ENCODE data around the gene TEAD4. TPM values are rescaled to one million over a fixed set of nuclear protein-coding genes. Genes with fewer than 3 reads are reported as not detected.

TEAD4 gene
- total and polyA plus RNA-seq, 11 donors: 5.7 to 59.2 (median 16.1) TPM

DNA sequence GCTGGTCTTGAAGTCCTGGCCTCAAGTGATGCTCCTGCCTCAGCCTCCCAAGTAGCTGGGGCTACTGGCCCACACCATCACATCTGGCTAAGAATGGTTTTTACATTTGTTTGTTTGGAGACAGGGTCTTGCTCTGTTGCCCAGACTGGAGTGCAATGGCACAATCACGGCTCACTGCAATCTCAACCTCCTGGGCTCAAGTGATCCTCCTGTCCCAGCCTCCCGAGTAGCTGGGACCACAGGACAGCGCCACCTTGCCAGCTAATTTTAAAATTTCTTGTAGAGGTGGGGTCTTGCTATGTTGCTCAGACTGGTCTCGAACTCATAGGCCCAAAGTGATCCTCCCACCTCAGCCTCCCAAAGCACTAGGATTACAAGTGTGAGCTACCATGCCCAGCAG is 89.3 kb downstream of the TEAD4 start:
- WGBS, 4 donors: 94 to 100% (median 97%) methylated on average over 4 of the region's 4 CpGs
- Histone ChIP-seq H3K36me3 (no peaks in the 10 kb centered on the region), H3K27ac (peak overlapping the region in 6 of 12 donors; percentile 3 to 86 (median 60)), H3K4me3 (no peak overlapping the region), H3K27me3 (no peaks in the 10 kb centered on the region), H3K9me3 (no peaks in the 10 kb centered on the region), H3K4me1 (peaks cover 0 to 26% (median 6%) of the 10 kb centered on the region in 12 donors)
- TF ChIP-seq, protein P1, sequence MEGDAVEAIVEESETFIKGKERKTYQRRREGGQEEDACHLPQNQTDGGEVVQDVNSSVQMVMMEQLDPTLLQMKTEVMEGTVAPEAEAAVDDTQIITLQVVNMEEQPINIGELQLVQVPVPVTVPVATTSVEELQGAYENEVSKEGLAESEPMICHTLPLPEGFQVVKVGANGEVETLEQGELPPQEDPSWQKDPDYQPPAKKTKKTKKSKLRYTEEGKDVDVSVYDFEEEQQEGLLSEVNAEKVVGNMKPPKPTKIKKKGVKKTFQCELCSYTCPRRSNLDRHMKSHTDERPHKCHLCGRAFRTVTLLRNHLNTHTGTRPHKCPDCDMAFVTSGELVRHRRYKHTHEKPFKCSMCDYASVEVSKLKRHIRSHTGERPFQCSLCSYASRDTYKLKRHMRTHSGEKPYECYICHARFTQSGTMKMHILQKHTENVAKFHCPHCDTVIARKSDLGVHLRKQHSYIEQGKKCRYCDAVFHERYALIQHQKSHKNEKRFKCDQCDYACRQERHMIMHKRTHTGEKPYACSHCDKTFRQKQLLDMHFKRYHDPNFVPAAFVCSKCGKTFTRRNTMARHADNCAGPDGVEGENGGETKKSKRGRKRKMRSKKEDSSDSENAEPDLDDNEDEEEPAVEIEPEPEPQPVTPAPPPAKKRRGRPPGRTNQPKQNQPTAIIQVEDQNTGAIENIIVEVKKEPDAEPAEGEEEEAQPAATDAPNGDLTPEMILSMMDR (IDR thresholded peaks at IDR 0.05): no peak
- TF ChIP-seq POLR2A (IDR thresholded peaks at IDR 0.05): no peak
- ATAC-seq (no peak), DNase-seq (peak in 1 of 5 donors; percentile 17)
- intact Hi-C loops (cut with DNase I): no loop called here

DNA sequence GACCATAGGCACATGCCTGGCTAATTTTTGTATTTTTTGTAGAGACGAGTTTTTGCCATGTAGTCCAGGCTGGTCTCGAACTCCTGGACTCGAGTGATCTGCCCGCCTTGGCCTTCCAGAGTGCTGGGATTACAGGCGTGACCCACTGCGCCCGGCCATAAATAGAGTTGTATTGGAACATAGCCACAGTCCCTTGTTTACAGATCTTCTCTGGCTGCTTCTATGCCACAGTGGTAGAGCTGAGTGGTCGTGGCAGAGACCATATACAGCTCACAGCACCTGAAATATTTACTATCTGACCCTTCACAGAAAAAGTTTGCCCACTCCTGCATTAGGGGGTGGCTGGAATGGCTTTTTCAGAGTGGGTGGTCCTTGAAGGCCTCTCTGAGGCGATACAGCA is 90.0 kb downstream of the TEAD4 start:
- WGBS, 4 donors: 72 to 84% (median 83%) methylated on average over 9 of the region's 9 CpGs
- Histone ChIP-seq H3K36me3 (no peaks in the 10 kb centered on the region), H3K4me3 (no peak overlapping the region), H3K4me1 (peaks cover 0 to 26% (median 6%) of the 10 kb centered on the region in 12 donors), H3K27ac (no peak overlapping the region), H3K27me3 (no peaks in the 10 kb centered on the region), H3K9me3 (no peaks in the 10 kb centered on the region)
- DNase-seq (peak in 1 of 5 donors; percentile 14), ATAC-seq (no peak)
- intact Hi-C loops (cut with DNase I): no loop called here
- TF ChIP-seq, protein P1 (IDR thresholded peaks at IDR 0.05): no peak
- TF ChIP-seq POLR2A (IDR thresholded peaks at IDR 0.05): no peak

DNA sequence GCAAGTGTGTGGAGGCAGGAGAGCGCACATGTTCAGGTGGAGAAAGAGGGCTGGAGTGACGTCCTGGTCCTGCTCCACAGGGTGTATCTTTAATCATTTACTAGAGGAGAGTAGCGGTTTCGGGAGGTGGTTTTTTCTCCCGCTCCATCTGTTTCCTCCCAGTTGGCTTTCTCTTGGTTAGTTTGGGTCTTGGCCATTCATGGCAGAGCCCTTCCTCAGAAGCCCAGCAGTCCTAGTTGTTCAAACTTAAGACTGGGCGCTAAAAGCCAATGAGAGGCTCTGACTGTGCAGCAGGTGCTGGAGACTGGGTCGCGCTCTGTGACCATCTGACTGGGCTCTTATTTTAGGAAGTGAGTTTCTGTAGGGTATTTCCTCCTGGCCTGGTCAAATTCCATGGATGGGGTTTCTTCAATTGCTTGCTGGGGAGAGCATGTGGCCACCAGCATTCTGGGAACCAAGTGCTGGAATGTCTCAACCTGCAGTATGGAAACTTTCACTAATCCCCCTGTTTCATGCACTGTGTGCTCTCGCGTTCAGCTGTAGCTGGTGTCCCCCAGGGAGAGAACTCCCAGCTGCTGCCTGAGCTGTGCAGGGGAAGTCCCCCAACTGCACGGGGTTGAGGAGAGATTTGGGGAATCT is 90.5 kb downstream of the TEAD4 start:
- 69 to 81% (median 76%) methylated on average over 11 of the region's 11 CpGs for WGBS, 4 donors
- H3K36me3 ChIP-seq: no peaks in the 10 kb centered on the region

DNA sequence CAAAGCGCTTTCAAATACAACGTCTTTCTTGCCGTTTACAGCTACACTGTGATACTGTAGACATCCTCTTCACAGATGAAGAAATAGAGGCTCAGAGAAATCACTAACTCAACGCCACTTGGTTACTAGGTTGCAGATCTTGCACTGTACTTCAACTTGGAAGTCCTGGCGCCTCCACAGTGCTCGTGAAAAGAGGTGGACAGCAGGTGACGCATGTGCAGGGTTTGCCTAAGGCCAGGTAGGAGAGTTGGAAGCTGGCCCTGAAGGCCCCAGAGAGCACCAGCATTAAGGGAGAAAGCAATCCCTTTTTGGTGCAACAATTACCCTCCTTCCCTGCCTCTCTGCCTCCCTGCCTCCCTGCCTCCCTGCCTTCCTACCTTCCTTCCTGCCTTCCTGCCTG is 95.2 kb downstream of the TEAD4 start:
- DNase-seq (peak in 1 of 5 donors; percentile 7), ATAC-seq (peak in 1 of 4 donors; percentile 13)
- Histone ChIP-seq H3K4me3 (no peak overlapping the region), H3K27me3 (peaks cover 0 to 5% (median 0%) of the 10 kb centered on the region in 9 donors), H3K36me3 (no peaks in the 10 kb centered on the region), H3K27ac (no peak overlapping the region), H3K9me3 (no peaks in the 10 kb centered on the region), H3K4me1 (peaks cover 0 to 12% (median 5%) of the 10 kb centered on the region in 12 donors)
- TF ChIP-seq POLR2A (IDR thresholded peaks at IDR 0.05): no peak
- TF ChIP-seq, protein P1 (IDR thresholded peaks at IDR 0.05): no peak
- intact Hi-C loops (cut with DNase I): no loop called here
- 85 to 96% (median 89%) methylated on average over 7 of the region's 7 CpGs for WGBS, 4 donors

More for the DNA sequence above, 90.5 kb downstream of the TEAD4 start:
- Histone ChIP-seq H3K9me3 (no peaks in the 10 kb centered on the region), H3K27ac (no peak overlapping the region), H3K4me1 (peaks cover 0 to 26% (median 6%) of the 10 kb centered on the region in 12 donors), H3K4me3 (no peak overlapping the region), H3K27me3 (no peaks in the 10 kb centered on the region)
- ATAC-seq (no peak), DNase-seq (peak in 1 of 5 donors; percentile 31)
- intact Hi-C loops (cut with DNase I): no loop called here
- TF ChIP-seq, protein P1 (IDR thresholded peaks at IDR 0.05): no peak
- no peak for TF ChIP-seq POLR2A (IDR thresholded peaks at IDR 0.05)
